Measurements from ENCODE around the gene MOCOS. TPM values are rescaled to one million over a fixed set of nuclear protein-coding genes. Genes with fewer than 3 reads are reported as not detected.
"Not testable (repeated sequence)": the region's sequence is repeated elsewhere in the genome, so short reads cannot be mapped to it uniquely, and the experiment has no call there.

MOCOS gene
- total and polyA plus RNA-seq, 2 donors from 2014 or later = 1.1 to 5.8 TPM

- intact Hi-C loops (cut with DNase I) = no loop called here
- Histone ChIP-seq H3K4me3 (ENCODE audit: low read length in 3 of 3) (no peak overlapping the region), H3K27me3 (ENCODE audit: control insufficient read depth, insufficient read depth, low read length) (no peaks in the 10 kb centered on the region), H3K9ac (ENCODE audit: low read length in 3 of 3) (no peak overlapping the region), H3K36me3 (ENCODE audit: control insufficient read depth in 2 of 3, insufficient read depth in 3 of 3, low read length in 3 of 3) (peaks cover 8 to 38% (median 29%) of the 10 kb centered on the region in 3 donors), H3K9me3 (ENCODE audit: control insufficient read depth in 2 of 3, insufficient read depth in 1 of 3, low read length in 3 of 3) (no peaks in the 10 kb centered on the region), H3K4me1 (ENCODE audit: control insufficient read depth in 2 of 3, insufficient read depth in 2 of 3, low read depth in 1 of 3, low read length in 3 of 3) (no peaks in the 10 kb centered on the region), H3K27ac (ENCODE audit: low read depth in 2 of 2, low read length in 2 of 2) (no peak overlapping the region)
- DNase-seq = no peak
- FAIRE-seq = no peak
- TF ChIP-seq, protein P1, sequence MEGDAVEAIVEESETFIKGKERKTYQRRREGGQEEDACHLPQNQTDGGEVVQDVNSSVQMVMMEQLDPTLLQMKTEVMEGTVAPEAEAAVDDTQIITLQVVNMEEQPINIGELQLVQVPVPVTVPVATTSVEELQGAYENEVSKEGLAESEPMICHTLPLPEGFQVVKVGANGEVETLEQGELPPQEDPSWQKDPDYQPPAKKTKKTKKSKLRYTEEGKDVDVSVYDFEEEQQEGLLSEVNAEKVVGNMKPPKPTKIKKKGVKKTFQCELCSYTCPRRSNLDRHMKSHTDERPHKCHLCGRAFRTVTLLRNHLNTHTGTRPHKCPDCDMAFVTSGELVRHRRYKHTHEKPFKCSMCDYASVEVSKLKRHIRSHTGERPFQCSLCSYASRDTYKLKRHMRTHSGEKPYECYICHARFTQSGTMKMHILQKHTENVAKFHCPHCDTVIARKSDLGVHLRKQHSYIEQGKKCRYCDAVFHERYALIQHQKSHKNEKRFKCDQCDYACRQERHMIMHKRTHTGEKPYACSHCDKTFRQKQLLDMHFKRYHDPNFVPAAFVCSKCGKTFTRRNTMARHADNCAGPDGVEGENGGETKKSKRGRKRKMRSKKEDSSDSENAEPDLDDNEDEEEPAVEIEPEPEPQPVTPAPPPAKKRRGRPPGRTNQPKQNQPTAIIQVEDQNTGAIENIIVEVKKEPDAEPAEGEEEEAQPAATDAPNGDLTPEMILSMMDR (IDR thresholded peaks at IDR 0.05; ENCODE audit: borderline replicate concordance, extremely low read depth, insufficient read depth) = no peak
Observed at GRCh38 chr18:36160959-36161371, 26.3 kb upstream of the MOCOS start.

- Histone ChIP-seq H3K9ac (ENCODE audit: low read length in 3 of 3) (no peak overlapping the region), H3K4me1 (ENCODE audit: control insufficient read depth in 2 of 3, insufficient read depth in 2 of 3, low read depth in 1 of 3, low read length in 3 of 3) (no peaks in the 10 kb centered on the region), H3K27me3 (ENCODE audit: control insufficient read depth, insufficient read depth, low read length) (no peaks in the 10 kb centered on the region), H3K27ac (ENCODE audit: low read depth in 2 of 2, low read length in 2 of 2) (no peak overlapping the region), H3K9me3 (ENCODE audit: control insufficient read depth in 2 of 3, insufficient read depth in 1 of 3, low read length in 3 of 3) (no peaks in the 10 kb centered on the region), H3K4me3 (ENCODE audit: low read length in 3 of 3) (no peak overlapping the region), H3K36me3 (ENCODE audit: control insufficient read depth in 2 of 3, insufficient read depth in 3 of 3, low read length in 3 of 3) (peaks cover 9 to 37% (median 29%) of the 10 kb centered on the region in 3 donors)
- intact Hi-C loops (cut with DNase I) = no loop called here
- no peak for DNase-seq
- FAIRE-seq = no peak
- TF ChIP-seq, protein P1 (IDR thresholded peaks at IDR 0.05; ENCODE audit: borderline replicate concordance, extremely low read depth, insufficient read depth) = no peak
Observed at GRCh38 chr18:36162981-36163380, 24.3 kb upstream of the MOCOS start.

DNA sequence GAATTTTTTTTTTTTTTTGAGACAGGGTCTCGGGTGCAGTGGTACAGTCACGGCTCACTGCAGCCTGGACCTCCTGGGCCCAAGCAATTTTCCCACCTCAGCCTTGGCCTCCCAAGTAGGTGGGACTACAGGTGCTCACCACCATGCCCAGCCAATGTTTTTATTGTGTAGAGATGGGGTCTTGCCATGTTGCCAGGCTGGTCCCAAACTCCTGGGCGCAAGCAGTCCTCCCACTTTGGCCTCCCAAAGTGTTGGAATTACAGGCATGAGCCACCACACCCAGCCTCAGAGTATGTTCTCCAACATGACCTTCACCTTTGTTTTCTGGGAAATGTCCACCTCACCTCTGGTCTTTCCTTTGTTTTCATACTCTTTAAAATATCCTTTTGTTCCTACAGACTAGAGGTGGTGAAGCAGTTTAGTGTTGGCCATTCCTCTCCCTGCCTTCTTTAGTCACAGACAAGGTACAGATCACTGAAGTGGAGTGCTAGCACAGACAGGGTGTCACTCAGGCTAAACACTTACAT lies 19.5 kb upstream of the MOCOS start:
- Histone ChIP-seq H3K4me1 (ENCODE audit: control insufficient read depth in 2 of 3, insufficient read depth in 2 of 3, low read depth in 1 of 3, low read length in 3 of 3) (no peaks in the 10 kb centered on the region), H3K9ac (ENCODE audit: low read length in 3 of 3) (no peak overlapping the region), H3K36me3 (ENCODE audit: control insufficient read depth in 2 of 3, insufficient read depth in 3 of 3, low read length in 3 of 3) (peaks cover 11 to 42% (median 22%) of the 10 kb centered on the region in 3 donors), H3K4me3 (ENCODE audit: low read length in 3 of 3) (no peak overlapping the region), H3K27me3 (ENCODE audit: control insufficient read depth, insufficient read depth, low read length) (no peaks in the 10 kb centered on the region), H3K27ac (ENCODE audit: low read depth in 2 of 2, low read length in 2 of 2) (no peak overlapping the region), H3K9me3 (ENCODE audit: control insufficient read depth in 2 of 3, insufficient read depth in 1 of 3, low read length in 3 of 3) (no peaks in the 10 kb centered on the region)
- FAIRE-seq (no peak), DNase-seq (no peak)
- TF ChIP-seq, protein P1 (IDR thresholded peaks at IDR 0.05; ENCODE audit: borderline replicate concordance, extremely low read depth, insufficient read depth) = no peak
- intact Hi-C loops (cut with DNase I) = no loop called here

DNA sequence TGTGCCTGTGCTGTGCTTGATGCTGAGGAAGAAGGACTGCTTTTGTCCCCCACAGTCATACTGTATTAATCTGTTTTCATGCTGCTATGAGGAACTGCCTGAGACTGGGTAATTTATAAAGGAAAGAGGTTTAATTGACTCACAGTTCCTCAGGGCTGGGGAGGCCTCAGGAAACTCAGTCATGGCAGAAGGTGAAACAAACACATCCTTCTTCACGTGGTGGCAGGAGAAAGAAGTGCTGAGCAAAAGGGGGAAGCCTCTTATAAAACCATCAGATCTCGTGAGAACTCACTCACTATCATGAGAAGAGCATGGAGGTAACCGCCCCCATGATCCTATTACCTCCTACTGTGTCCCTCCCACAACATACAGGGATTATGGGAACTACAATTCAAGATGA lies 19.0 kb upstream of the MOCOS start:
- intact Hi-C loops (cut with DNase I); H3K4me3 ChIP-seq (ENCODE audit: low read length in 3 of 3); DNase-seq; H3K27ac ChIP-seq (ENCODE audit: low read depth in 2 of 2, low read length in 2 of 2); FAIRE-seq; H3K9me3 ChIP-seq (ENCODE audit: control insufficient read depth in 2 of 3, insufficient read depth in 1 of 3, low read length in 3 of 3); H3K4me1 ChIP-seq (ENCODE audit: control insufficient read depth in 2 of 3, insufficient read depth in 2 of 3, low read depth in 1 of 3, low read length in 3 of 3); H3K9ac ChIP-seq (ENCODE audit: low read length in 3 of 3); H3K27me3 ChIP-seq (ENCODE audit: control insufficient read depth, insufficient read depth, low read length): not testable (repeated sequence)
- peaks cover 11 to 42% (median 22%) of the 10 kb centered on the region in 3 donors for H3K36me3 ChIP-seq (ENCODE audit: control insufficient read depth in 2 of 3, insufficient read depth in 3 of 3, low read length in 3 of 3)
